Measurements from ENCODE around the gene KDELR3. TPM values are rescaled to one million over a fixed set of nuclear protein-coding genes. Genes with fewer than 3 reads are reported as not detected.

Gene KDELR3
- total and polyA plus RNA-seq, 2 of the 8 experiments (the other 6 are each of a cell fraction or from before 2014, with no cell fraction given): 7.9 to 13.0 TPM

- no peak overlapping the region for H2BK120ac ChIP-seq (replicated peaks; ENCODE audit: low read depth, low read length)
- peaks cover 15 to 42% (median 34%) of the 10 kb centered on the region in 4 experiments for H3K27me3 ChIP-seq (replicated peaks in 1 of 4; ENCODE audit: control insufficient read depth in 3 of 4, extremely low read depth in 1 of 4, insufficient read depth in 3 of 4, low read length in 3 of 4)
- TF ChIP-seq JUN (IDR thresholded peaks at IDR 0.05; ENCODE audit: low read depth, low read length): no peak
- TF ChIP-seq KDM4A (IDR thresholded peaks at IDR 0.05; ENCODE audit: low read depth, low read length, severe bottlenecking): peak; percentile 0
- no peak for TF ChIP-seq CEBPB (IDR thresholded peaks at IDR 0.05; ENCODE audit: low read depth, low read length)
- H3K4me3 ChIP-seq (ENCODE audit: extremely low read depth in 1 of 4, insufficient read depth in 2 of 4, low read depth in 3 of 4, low read length in 4 of 4): peak overlapping the region in 1 of 4 experiments; percentile 62; a peak in 1 of 8 replicates
- no peak overlapping the region for H3K9ac ChIP-seq (replicated peaks in 1 of 4; ENCODE audit: extremely low read depth in 1 of 4, low read depth in 3 of 4, low read length in 3 of 4)
- no peak overlapping the region for H4K91ac ChIP-seq (replicated peaks; ENCODE audit: insufficient read length, low read length)
- no peak overlapping the region for H3K27ac ChIP-seq (ENCODE audit: low read depth, low read length)
- H3K23ac ChIP-seq (ENCODE audit: insufficient read length): no peak overlapping the region
- peak overlapping the region; percentile 65; the same call in 1 of the 2 replicates for H2AK5ac ChIP-seq (ENCODE audit: low read depth, low read length)
- H3K23me2 ChIP-seq (ENCODE audit: low read depth, low read length): peaks cover 17% of the 10 kb centered on the region; the same call in 1 of the 2 replicates
- H3K79me1 ChIP-seq (ENCODE audit: low read depth, low read length): no peaks in the 10 kb centered on the region
- no peaks in the 10 kb centered on the region for H3K9me3 ChIP-seq (ENCODE audit: insufficient read depth in 2 of 2, low read depth in 1 of 2, low read length in 1 of 2)
- ChIA-PET POLR2A (ENCODE audit: partially characterized antibody) (interaction anchor here (1.0 to 1.4 kb wide), 3 partner anchors 17 to 110 kb away, joined by 3 to 4 read pairs (median 3); no protein-coding TSS in a partner anchor), CTCF (ENCODE audit: partially characterized antibody) (interaction anchor here (0.9 to 2.5 kb wide), 5 partner anchors 12 to 118 kb away, joined by 3 to 9 read pairs (median 4); no protein-coding TSS in a partner anchor)
- no peak overlapping the region for H3K18ac ChIP-seq (ENCODE audit: extremely low read depth, low read length)
- no peak overlapping the region for H2BK20ac ChIP-seq (ENCODE audit: low read length)
- no peak overlapping the region for H2AFZ ChIP-seq (ENCODE audit: low read length)
- H4K8ac ChIP-seq (ENCODE audit: extremely low read depth, insufficient read depth, low read length): no peak overlapping the region
- no peak overlapping the region for H2BK15ac ChIP-seq (ENCODE audit: low read length)
- peaks cover 0 to 18% (median 9%) of the 10 kb centered on the region in 4 experiments; a peak in 6 of 7 replicates for H3K4me1 ChIP-seq (replicated peaks in 1 of 4; ENCODE audit: control insufficient read depth in 3 of 4, insufficient read depth in 4 of 4, low read length in 3 of 4)
- no peak for DNase-seq (ENCODE audit: low read depth in 1 of 2, low spot score in 2 of 2)
- no peak for FAIRE-seq
- no peak overlapping the region for H4K5ac ChIP-seq (ENCODE audit: insufficient read length, low read depth, low read length)
- peak overlapping the region; percentile 68; the same call in 1 of the 2 replicates for H2BK12ac ChIP-seq (ENCODE audit: low read depth, low read length)
- H3K56ac ChIP-seq (replicated peaks; ENCODE audit: insufficient read length, low read depth, low read length): no peak overlapping the region
- peaks cover 5 to 10% of the 10 kb centered on the region in 2 experiments for H4K20me1 ChIP-seq (replicated peaks in 1 of 2; ENCODE audit: control insufficient read depth in 1 of 2, insufficient read depth in 2 of 2, low read length in 2 of 2)
- 57% methylated on average over 3 of the region's 3 CpGs; no CpG with 5 or more reads in 1 of the 2 experiments for WGBS, 2 experiments (ENCODE audit: extremely low coverage in 1 of 2, insufficient coverage in 1 of 2, insufficient read length in 1 of 2, insufficient replicate concordance in 2 of 2, low coverage in 1 of 2, low lambda C conversion rate in 2 of 2, missing lambda C conversion rate in 1 of 2)
- no peak overlapping the region for H3K4ac ChIP-seq (replicated peaks; ENCODE audit: insufficient read length, low read depth, low read length)
- no peaks in the 10 kb centered on the region for H3K79me2 ChIP-seq (ENCODE audit: control insufficient read depth in 1 of 2, insufficient read depth in 2 of 2, low read length in 2 of 2)
- H3K4me2 ChIP-seq (ENCODE audit: insufficient read depth in 1 of 2, low read depth in 2 of 2, low read length in 2 of 2): peak overlapping the region; percentile 64 to 65; a peak in 3 of 4 replicates
- no peaks in the 10 kb centered on the region; a peak in 1 of 8 replicates for H3K36me3 ChIP-seq (ENCODE audit: control insufficient read depth in 2 of 4, insufficient read depth in 4 of 4, low read length in 3 of 4)
- H3K14ac ChIP-seq (ENCODE audit: insufficient read length): no peak overlapping the region
- no peak overlapping the region for H2BK5ac ChIP-seq (ENCODE audit: low read depth, low read length)
Observed at GRCh38 chr22:38453996-38454352, 13.9 kb upstream of the KDELR3 start.
